GM18526 (cell line): ENCODE results near the gene TAGAP.

Source experiments
- POLR2A ChIP-seq: IDR thresholded peaks from 3 replicates; pipeline ENCODE4 v1.6.1; 2011; ENCODE audit not compliant: insufficient read length; ENCODE audit errors: extremely low read depth

TAGAP gene

DNA sequence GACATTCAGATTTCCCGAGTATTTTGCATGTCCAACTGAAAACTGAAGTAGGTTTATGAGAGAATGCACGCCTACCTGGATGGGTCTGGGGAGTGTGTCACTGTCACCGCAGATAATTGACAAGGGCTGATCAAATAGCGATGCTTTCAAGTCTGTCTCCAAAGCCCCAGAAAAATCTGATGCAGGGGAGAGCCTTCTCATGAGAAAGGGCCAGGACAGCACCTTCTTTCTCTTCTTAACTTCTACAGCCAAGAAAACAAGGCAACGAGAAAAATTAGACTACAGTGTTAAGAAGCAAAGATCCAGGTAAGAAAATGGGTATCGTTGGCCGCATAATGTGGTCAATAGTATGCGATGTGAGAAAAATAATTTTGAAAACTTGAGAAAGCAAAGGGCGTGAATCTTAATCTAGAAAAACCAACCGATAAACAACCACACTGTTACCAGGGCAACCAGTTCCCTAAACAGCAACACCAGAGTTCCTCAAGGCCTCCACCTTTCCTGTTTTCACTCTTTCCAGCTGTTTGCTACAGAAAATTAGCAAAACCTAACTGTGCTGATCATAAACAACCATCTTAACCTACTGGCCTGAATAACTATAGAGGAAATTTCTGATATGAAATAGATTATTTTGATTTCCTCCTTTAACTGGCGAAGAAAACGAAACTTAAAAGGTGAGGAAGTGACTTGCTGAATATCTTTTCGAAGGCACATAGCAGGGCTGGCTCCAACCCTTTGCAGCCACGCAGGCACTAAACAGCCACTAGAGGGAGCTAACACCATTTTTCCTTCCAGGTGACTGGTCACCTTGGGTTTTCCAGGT is 2.6 kb downstream of the TAGAP start:
- no peak for TF ChIP-seq POLR2A

DNA sequence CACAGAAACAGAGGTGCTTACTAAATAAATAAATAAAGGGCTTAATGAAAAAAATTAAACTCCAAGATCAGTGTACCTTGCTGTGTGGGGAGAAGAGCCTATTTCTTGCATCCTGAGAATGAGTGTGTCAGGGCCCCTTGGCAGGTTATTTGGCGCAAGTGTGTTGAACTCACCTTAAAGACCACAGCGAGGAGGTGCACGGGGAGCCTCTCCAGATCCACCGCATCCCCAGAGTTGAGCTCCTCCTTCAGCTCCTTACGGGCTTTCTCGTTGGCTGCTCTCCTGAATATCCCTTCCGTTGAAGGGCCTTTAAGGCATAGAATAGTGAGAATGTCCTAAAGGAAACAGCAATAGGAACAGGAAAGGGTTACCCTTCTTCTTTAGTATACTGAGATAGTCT is 3.6 kb downstream of the TAGAP start:
- TF ChIP-seq POLR2A = no peak

DNA sequence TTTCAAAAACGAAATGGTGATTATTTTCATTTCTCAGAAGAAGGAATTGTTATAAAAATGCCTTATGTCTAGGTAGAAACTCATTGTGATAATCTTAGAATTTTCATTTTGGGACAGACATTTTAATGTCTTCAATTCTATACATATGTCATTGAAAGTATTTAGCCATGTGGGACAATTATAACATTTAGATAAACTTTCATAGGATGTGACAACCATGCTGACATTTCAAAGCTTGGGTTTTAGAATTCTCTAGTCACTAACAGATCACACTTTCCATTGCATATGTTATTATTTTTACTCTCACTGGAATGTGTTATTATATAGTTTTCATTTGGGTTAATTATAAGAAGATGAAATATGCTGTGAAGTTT is 4.9 kb downstream of the TAGAP start:
- TF ChIP-seq POLR2A = no peak

DNA sequence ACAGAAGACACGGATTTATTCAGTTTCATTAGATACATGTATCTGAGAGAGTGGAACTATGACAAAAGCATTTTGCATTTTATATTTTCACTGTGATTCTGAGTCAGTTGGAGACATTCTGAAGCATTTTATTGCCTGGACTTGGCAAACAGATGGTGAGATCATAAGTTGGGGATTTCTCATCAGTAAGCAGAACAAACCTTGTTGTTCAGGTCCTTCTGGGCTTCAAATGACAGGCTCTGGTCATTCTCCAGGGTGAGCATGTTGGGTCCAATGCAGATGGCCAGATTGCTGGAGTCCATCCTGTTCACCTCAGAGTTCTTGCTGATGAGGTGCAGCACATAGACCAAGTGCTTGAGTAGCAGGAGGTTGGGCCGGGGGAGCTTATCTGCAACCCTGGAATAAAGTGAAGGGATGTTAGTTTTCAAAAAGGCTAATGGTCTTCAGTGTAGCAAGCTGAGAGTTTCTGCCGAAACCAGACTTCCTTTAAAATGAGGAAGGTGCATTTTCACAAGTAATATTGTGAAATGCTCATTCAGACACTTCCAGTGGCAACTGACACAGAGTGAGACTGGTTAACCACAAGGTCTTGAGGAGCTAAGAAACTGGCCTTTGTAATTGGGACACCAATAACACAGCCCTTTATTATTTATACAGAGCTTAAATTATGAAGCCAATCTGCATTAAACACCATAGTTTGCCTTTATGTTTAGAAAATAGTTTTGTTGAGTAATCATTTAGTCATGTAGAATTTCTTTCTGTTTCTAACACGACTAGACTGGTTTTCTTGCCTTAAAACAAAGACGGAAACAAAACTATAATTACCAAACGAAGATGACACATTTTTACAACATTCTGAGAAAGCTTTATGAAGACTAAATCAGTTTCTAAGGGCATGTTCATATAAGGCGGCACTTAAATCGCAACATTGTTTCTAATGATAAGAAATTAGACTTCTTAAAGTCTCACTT is 5.6 kb downstream of the TAGAP start:
- no peak for TF ChIP-seq POLR2A

DNA sequence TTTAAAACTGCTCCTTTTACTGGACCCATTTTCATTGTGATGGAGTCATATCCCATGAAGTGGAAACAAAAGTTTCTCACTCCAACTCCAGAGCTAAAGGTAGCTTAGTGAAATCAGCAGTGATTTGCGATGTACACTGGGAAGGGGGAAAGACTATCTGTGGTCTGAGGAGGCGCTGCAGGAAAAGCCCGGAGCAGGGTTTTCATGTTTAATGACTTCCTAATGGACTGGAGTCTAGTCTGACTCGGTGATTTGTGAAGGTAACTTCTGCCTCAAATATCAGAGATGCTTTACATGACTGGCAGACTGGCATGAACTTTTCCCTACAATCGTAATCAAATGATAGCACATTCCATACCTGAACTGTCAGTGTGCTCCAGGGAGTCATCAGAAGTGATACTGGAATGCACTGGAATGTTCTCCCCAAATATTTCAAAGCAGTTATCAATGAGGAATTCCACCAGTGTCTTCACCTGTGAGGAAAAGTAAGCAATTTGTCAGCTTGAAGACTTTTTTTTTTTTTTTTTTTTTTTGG is 7.0 kb downstream of the TAGAP start:
- no peak for TF ChIP-seq POLR2A

DNA sequence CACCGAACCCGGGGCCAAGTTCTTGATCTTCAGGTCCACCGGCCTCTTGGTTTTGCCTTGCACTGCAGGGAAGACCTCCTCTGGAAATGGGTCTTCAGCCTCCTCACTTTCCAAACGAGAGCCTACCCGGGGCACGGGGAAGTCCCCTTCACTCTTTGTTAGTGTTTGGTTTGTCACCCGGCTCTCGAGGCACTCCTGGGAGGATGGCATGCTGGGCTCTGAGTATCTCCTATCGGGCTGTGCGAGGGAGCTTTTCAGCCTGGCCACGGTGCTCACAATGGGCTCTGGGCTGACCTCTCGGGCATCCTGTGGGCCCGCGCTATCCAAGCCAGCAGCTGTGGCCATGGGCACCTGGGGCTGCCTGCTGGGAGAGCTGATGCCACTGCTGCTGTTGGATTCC is 8.1 kb downstream of the TAGAP start:
- TF ChIP-seq POLR2A = no peak

DNA sequence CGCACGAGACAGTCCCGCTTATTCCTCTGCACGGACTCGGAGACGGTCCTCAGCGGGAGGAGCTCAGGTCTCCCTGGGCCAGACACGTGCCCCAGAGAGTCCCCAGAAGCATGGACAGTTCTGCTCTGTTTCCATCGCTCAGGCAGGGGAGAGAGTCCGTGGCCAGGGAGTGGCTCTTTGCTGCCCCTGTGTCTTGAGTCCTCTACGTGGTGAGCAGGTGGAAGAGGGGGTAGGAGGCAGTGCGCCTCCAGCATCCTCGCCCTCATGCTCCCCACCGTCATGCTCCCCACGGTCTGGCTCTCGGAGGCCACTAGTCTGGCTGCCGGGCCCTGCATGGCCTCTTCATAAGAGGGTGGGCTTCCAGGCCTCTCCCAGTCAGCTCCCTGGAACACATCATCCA is 8.9 kb downstream of the TAGAP start:
- TF ChIP-seq POLR2A = no peak

DNA sequence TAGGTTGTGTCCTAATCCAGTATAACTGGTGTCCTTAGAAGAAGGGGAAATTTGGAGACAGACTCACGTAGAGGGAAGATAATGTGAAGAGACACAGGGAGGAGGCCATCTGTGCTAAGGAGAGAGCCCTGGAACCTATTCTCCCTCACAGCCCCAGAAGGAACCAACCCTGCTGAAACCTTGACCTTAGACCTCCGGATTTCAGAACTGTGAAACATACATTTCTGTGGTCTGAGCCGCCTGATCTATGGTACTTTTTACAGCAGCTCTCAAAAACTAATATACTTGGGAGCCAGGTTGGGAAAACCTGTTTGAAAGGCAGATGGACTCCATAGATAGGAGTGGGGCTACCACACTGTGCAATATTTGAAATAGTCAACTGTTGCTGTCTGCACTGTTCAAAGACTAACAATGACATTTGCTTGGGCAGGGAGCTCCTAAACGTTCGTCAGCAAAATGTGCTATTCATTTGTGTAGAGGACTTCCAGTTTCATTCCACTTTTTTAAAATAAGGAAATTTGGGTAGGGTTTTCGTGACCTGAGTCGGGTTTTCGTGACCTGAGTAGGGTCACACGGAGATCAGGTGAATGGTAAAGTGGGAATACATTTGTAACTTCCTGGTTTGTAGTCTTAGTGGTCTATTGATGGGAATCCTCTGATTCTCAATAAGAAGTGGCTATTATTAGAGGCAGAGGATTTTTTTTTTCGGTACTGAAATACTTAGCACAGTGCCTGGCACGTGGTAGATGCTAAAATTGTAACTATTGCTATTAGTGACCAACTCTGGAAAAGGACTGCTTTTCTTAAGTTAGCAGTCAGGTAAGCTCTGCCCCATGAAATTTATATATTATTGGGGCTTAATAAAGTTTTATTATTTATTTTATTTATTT is 11.4 kb downstream of the TAGAP start:
- no peak for TF ChIP-seq POLR2A

DNA sequence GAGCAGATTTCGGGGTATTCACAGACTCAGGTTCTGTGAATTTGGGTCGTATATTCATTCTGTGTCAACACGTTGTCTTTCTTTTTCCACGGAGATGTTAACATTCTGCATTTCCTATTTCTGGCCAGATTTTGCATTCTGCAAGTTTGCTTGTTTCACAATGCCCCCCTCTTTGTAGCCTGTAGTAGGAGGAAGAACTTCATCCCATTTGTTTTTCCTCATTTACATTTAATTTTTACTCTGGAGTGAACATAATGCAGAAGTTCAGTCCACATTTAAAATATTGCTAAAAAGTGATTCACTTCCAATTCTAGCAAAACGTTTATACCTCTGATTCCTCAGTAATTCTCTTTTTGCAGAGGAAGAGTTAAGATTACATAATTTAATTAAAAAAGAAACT is 12.9 kb downstream of the TAGAP start:
- no peak for TF ChIP-seq POLR2A

DNA sequence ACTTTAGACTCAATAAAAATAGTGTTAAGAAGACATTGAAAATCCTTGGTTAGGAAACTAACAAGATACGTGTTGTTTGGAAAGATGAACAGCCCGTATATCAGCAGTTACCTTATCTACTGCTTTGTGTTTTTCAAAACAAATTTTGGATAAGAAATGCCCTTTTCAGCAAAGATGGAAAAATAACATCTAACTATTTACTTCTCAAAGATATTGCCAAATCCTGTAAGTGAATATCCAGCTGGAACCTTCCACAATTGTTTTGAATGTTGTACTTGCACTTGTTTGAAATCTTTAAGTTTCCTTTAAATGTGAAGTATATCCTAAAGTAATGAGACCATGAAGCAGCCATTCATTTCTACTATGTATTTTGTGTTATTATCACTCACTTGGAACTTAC is 14.6 kb downstream of the TAGAP start:
- no peak for TF ChIP-seq POLR2A

DNA sequence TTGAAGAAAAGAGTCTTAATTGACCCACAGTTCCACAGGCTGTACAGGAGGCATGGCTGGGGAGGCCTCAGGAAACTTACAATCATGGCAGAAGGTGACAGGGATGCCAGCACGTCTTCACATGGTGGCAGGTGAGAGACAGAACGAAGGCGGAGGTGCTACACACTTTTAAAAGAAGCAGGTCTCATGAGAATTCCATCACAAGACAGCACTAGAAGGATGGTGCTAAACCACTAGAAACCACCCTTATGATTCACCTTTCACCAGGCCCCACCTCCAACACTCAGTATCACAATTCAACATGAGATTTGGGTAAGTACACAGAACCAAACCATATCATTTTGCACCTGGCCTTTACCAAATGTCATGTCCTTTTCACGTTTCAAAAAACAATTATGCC is 20.9 kb downstream of the TAGAP start:
- TF ChIP-seq POLR2A = no peak

DNA sequence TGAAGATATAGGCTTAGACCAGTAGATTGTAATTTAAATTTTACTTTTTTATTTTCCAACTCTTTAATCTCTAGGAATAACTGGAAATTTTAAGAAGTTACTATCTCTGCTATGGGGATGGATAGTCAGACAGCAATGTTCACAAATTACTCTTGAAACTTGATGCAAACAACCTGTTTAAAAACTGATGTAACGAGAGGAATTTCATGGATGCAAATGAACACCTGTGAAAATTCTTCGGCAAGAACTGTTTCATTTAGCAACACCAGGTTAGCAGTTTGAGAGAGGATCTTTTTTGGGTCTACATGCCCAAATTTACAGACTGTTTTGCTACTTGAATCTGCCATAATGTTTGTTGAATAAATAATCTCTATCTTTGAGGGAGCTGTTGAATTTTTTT is 24.8 kb downstream of the TAGAP start:
- TF ChIP-seq POLR2A = no peak

DNA sequence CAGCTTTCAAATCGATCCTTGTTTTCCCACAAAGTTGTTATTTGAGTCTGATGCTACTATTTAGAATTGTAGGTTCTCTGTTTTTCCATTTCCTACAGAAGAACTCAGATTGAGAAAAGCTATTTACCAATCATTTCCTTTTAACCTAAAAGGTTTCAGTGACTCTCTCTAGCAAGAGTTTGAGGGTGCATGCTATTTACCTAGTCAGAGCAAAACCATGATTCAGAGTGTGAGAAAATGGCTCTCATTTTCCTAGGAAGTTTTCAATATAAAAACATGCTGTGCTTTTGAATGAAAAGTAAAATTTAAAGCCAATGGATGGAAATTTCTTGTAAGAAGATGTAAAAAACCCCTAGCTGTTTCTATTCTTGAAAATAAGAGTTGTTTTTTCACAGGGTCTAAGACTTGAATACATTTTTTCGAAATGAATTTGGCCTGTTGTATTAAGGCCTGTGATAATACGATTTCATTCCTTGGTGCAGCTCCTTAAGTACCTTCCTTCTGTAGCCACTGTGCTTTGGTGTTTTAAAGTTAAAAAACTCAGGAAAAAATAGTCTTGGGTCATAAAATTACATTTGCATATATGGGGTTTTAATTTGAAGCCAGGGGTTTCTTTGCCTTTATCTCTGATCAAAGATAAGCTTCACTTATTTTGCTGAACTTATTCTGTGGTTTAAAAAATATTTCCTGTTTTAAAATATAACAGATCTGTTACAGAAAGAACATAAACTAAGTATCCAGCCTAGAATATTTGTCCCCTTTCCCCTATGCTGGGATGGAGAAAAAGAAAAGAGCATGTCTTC is 26.8 kb downstream of the TAGAP start:
- TF ChIP-seq POLR2A = no peak

DNA sequence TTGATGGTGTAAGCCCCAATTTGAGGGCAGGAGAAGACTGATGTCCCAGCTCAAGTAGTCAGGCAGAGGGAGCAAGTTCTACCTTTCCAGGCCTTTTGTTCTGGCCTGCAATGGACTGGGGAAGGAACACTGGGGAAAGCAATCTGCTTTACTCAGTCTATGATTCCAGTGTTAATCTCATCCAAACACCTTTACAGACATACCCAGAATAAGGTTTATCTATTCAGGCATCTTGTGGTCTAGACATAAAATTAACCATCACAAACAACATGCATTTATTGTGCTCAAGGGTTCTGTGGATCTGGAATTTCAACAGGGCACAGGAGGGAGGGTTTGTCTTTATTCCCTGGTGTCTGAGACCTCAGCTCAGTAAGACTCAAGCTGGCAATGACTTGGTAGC is 30.4 kb downstream of the TAGAP start:
- TF ChIP-seq POLR2A = no peak
